Measurements from ENCODE around the gene OSM.

GRCh38 chr22:30247561-30247960 lies 19.1 kb downstream of the OSM start:
- TF ChIP-seq CTCF (conservative IDR thresholded peaks at IDR 0.05; ENCODE audit: low read depth, low read length) (no peak), EZH2 (IDR thresholded peaks at IDR 0.05; ENCODE audit: low read length, unreplicated experiment) (no peak)
